Endothelial cell of umbilical vein (primary cell): ENCODE measurements around the gene EBF4. TPM values are rescaled to one million over a fixed set of nuclear protein-coding genes. Genes with fewer than 3 reads are reported as not detected.

Experiments used
- BruUV-seq: library from RNA; stranded (reverse); fragments of 400-500 nt; replicated peaks from 2 replicates; lab custom pipeline; 2021; lab: Mats Ljungman, UMichigan
- CTCF ChIA-PET: fragments of 300-600, 350-600 bp; sonication (Branson Sonifier 250); formaldehyde crosslinking; loops from one replicate; lab custom pipeline; 2021; ENCODE audit warnings: antibody characterized with exemption, inconsistent platforms; lab: Charles Lee
- POLR2A ChIA-PET: fragments of 300-600, 350-600 bp; sonication (Branson Sonifier 250); formaldehyde crosslinking; loops from one replicate; lab custom pipeline; 2021; ENCODE audit warnings: antibody characterized with exemption, inconsistent platforms; lab: Charles Lee
- DNase-seq: peaks from one replicate; pipeline ENCODE4 v3.0.0-alpha.2; 2011; ENCODE audit warnings: low read depth, low spot score
- FAIRE-seq: peaks from 2 replicates; lab custom pipeline; 2011; peaks lifted over from hg19 to GRCh38; lab: Jason Lieb, UNC
- H2AFZ ChIP-seq: 2 replicates; pipeline ENCODE4 v1.6.0; 2012; ENCODE audit warnings: low read depth, low read length, control low read depth, inconsistent platforms
- H3K27ac ChIP-seq: 2 replicates; pipeline ENCODE4 v1.5.1; 2011; ENCODE audit warnings: low read depth, mild to moderate bottlenecking, control low read depth, low read length, moderate library complexity; ENCODE audit not compliant: insufficient read depth
- H3K27me3 ChIP-seq, 2 experiments: 2 replicates each; pipeline versions ENCODE4 v1.6.0 to v1.6.1; 2011; ENCODE audit warnings: low read length in 2 of 2, mixed read lengths in 1 of 2; ENCODE audit not compliant: control insufficient read depth in 2 of 2, insufficient read depth in 2 of 2
- H3K36me3 ChIP-seq, 2 experiments: 2 replicates in 1 of 2; 3 replicates in 1 of 2; pipeline ENCODE4 v1.5.1; 2011; ENCODE audit warnings: low read length in 2 of 2, mild to moderate bottlenecking in 1 of 2, moderate library complexity in 1 of 2; ENCODE audit not compliant: control insufficient read depth in 2 of 2, insufficient read depth in 2 of 2; ENCODE audit errors: extremely low read depth in 1 of 2
- H3K4me1 ChIP-seq: 3 replicates; pipeline ENCODE4 v1.5.1; 2011; ENCODE audit warnings: mild to moderate bottlenecking, low read length; ENCODE audit not compliant: control insufficient read depth, insufficient read depth; ENCODE audit errors: extremely low read depth
- H3K4me2 ChIP-seq: 2 replicates; pipeline ENCODE4 v1.6.1; 2011; ENCODE audit warnings: low read length, control low read depth, mixed read lengths; ENCODE audit not compliant: insufficient read depth
- H3K4me3 ChIP-seq, 3 experiments: fragments of 200-600 bp in 1 of 3; sonication (generic), shearing (Covaris generic) in 1 of 3; replicated peaks in 1 of 3; 2 replicates each; pipeline ENCODE4 v1.5.1; 2011 to 2016; ENCODE audit warnings: control low read depth in 3 of 3, low read length in 3 of 3, mild to moderate bottlenecking in 2 of 3, inconsistent platforms in 1 of 3, low read depth in 1 of 3, moderate library complexity in 1 of 3; ENCODE audit not compliant: insufficient read depth in 1 of 3
- H3K79me2 ChIP-seq: 2 replicates; pipeline ENCODE4 v1.6.0; 2012; ENCODE audit warnings: low read length, inconsistent platforms; ENCODE audit not compliant: control insufficient read depth, insufficient read depth
- H3K9ac ChIP-seq: replicated peaks from 2 replicates; pipeline ENCODE3; 2011; ENCODE audit warnings: low read length, control low read depth; ENCODE audit not compliant: insufficient read depth; ENCODE audit errors: extremely low read depth
- H3K9me1 ChIP-seq: replicated peaks from 3 replicates; pipeline ENCODE4 v1.6.0; 2011; ENCODE audit warnings: mild to moderate bottlenecking, low read length; ENCODE audit not compliant: control insufficient read depth, insufficient read depth; ENCODE audit errors: extremely low read depth
- H3K9me3 ChIP-seq: replicated peaks from 2 replicates; pipeline ENCODE4 v1.5.1; 2012; ENCODE audit warnings: low read length, inconsistent platforms; ENCODE audit not compliant: control insufficient read depth, insufficient read depth
- H4K20me1 ChIP-seq: replicated peaks from 2 replicates; pipeline ENCODE3; 2011; ENCODE audit warnings: mild to moderate bottlenecking, low read length; ENCODE audit not compliant: control insufficient read depth, insufficient read depth; ENCODE audit errors: extremely low read depth
- EZH2 ChIP-seq: IDR thresholded peaks from 2 replicates; pipeline ENCODE4 v1.6.1; 2012; ENCODE audit warnings: borderline replicate concordance, low read depth, mild to moderate bottlenecking, moderate library complexity, low read length, inconsistent platforms; ENCODE audit not compliant: severe bottlenecking
- GATA2 ChIP-seq: IDR thresholded peaks from 2 replicates; pipeline ENCODE4 v1.7.0; 2011; ENCODE audit warnings: low read depth, mild to moderate bottlenecking, moderate library complexity, mixed read lengths, low read length; ENCODE audit not compliant: insufficient read length, insufficient read depth
- POLR2A ChIP-seq: IDR thresholded peaks from 2 replicates; pipeline ENCODE4 v1.6.1; 2012; ENCODE audit warnings: low read depth, mild to moderate bottlenecking, control low read depth, low read length
- POLR2AphosphoS5 ChIP-seq: IDR thresholded peaks from 2 replicates; pipeline ENCODE4 v1.6.1; 2012; ENCODE audit warnings: low read depth, mild to moderate bottlenecking, control low read depth, low read length, moderate library complexity; ENCODE audit not compliant: insufficient read depth
- dilution Hi-C: fragments of 300-500 bp; cut with MboI; formaldehyde crosslinking; loops from one replicate; pipeline ENCODE4 v1.15.0; 2019; ENCODE audit warnings: low sequenced_read_pairs; ENCODE audit not compliant: extremely low pct_ligation_motif_present
- intact Hi-C: fragments of 100-400 bp; cut with micrococcal nuclease; formaldehyde crosslinking; loops from one replicate; pipeline ENCODE4 v1.10.0; 2022
- polyA plus RNA-seq, 4 experiments: library from polyadenylated mRNA; depleted of rRNA in 3 of 4; stranded (reverse) in 3 of 4; unstranded in 1 of 4; fragments of >200 nt; gene quantifications; 2 replicates each; pipeline versions ENCODE4 v1.2.1 to v1.2.3, GENCODE V29; 2011 to 2012; ENCODE audit warnings: missing spikeins in 1 of 4
- total RNA-seq: library from RNA; stranded (reverse); gene quantifications from 2 replicates; pipeline ENCODE4 v1.2.3, GENCODE V29; 2021
- TF ChIP-seq, protein P1 (sequence below), 2 donors: IDR thresholded peaks; 1 replicate in 1 of 2; 2 replicates in 1 of 2; pipeline ENCODE4 v1.5.1; 2011; ENCODE audit warnings: low read length in 2 of 2, mild to moderate bottlenecking in 2 of 2, moderate library complexity in 2 of 2, control low read depth in 1 of 2, inconsistent platforms in 1 of 2, low read depth in 1 of 2; ENCODE audit not compliant: insufficient read depth in 1 of 2; ENCODE audit errors: extremely low read depth in 1 of 2

The EBF4 gene
- total and polyA plus RNA-seq, 2 donors (not counting 3 experiments of a cell fraction or from before 2014, with no cell fraction given), result 2.7 to 3.4 TPM

DNA sequence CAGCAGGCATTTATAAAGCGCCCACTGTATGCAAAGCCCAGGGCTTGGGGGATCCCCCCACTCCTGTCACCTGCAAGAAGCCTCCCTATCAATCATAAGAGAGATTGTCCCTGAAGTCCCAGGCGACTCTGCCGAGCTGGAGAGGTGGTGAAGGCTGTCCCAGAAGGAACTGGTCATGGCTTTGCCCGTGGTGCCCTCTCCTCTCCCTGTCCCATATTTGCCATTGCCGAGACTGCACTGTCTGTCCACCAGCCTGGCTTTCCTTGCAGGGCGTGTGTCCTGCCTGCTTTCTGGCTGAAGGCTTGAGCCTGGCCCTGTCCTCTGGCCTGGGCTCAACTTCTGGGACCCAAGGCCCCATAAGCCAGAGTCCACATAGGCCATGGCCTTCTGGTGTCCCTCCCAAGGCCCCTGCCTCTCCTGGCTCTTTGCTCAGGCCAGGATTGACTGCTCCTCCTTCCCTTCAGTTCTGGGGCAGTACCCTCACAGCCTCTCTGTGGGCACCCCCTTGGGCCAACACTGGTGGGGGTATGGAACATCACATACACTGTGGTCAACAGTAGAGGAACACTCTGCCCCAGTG is 61.0 kb downstream of the EBF4 start:
- dilution Hi-C loops, result no loop called here
- intact Hi-C loops, result loop anchor here (5.0 kb wide), 1 partner anchor 119 kb away; the partner anchor contains the start of gene PTPRA
- Histone ChIP-seq H3K4me3 (no peak overlapping the region), H3K27me3 (peaks cover 46 to 61% of the 10 kb centered on the region in 2 experiments), H3K9ac (no peak overlapping the region), H3K36me3 (no peaks in the 10 kb centered on the region), H3K79me2 (no peaks in the 10 kb centered on the region), H2AFZ (no peak overlapping the region), H3K9me3 (no peaks in the 10 kb centered on the region), H4K20me1 (no peaks in the 10 kb centered on the region), H3K9me1 (no peaks in the 10 kb centered on the region), H3K27ac (no peak overlapping the region), H3K4me2 (no peak overlapping the region), H3K4me1 (peaks cover 17% of the 10 kb centered on the region)
- no peak for DNase-seq
- no peak for FAIRE-seq
- BruUV-seq, result no TSS peak
- TF ChIP-seq GATA2 (no peak), POLR2AphosphoS5 (no peak)
- CTCF ChIA-PET, result interaction anchor here (0.5 to 10.0 kb wide), 25 partner anchors 9 to 343 kb away, joined by 3 to 171 read pairs (median 4); partner anchors contain the start of gene EBF4
- POLR2A ChIA-PET, result no interaction called here

DNA sequence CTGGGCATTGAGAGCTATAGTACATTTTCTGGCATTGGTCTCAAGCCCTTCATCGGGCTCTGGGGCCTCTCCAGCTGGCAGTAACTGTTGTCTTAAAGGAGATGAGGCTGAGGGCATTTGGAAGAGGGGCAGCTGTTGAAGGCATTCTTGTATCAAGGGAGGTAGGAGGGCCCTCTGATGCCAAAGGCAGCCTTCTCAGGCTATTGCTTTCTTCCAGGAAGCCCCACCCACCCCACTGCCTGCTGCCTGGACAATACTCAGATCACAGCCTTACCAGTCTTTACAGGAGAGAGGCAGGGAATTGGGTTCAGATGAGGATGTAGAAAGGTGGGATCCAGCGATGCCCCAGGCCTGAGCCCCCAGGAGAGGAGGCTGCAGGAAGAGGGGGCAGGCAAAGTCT is 61.8 kb downstream of the EBF4 start:
- H3K9ac ChIP-seq, result no peak overlapping the region
- H3K4me2 ChIP-seq, result no peak overlapping the region
- TF ChIP-seq EZH2, result peak; percentile 15
- TF ChIP-seq, protein P1, sequence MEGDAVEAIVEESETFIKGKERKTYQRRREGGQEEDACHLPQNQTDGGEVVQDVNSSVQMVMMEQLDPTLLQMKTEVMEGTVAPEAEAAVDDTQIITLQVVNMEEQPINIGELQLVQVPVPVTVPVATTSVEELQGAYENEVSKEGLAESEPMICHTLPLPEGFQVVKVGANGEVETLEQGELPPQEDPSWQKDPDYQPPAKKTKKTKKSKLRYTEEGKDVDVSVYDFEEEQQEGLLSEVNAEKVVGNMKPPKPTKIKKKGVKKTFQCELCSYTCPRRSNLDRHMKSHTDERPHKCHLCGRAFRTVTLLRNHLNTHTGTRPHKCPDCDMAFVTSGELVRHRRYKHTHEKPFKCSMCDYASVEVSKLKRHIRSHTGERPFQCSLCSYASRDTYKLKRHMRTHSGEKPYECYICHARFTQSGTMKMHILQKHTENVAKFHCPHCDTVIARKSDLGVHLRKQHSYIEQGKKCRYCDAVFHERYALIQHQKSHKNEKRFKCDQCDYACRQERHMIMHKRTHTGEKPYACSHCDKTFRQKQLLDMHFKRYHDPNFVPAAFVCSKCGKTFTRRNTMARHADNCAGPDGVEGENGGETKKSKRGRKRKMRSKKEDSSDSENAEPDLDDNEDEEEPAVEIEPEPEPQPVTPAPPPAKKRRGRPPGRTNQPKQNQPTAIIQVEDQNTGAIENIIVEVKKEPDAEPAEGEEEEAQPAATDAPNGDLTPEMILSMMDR (IDR thresholded peaks at IDR 0.05; ENCODE audit: extremely low read depth in 1 of 2, insufficient read depth in 1 of 2, low read depth in 1 of 2, low read length in 2 of 2), result no peak
- no peak for TF ChIP-seq POLR2A
- no peak overlapping the region for H3K27ac ChIP-seq
- ChIA-PET POLR2A (no interaction called here), CTCF (interaction anchor here (1.1 to 10.0 kb wide), 7 partner anchors 10 to 246 kb away, joined by 4 to 171 read pairs (median 20); no protein-coding TSS in a partner anchor)
- H3K36me3 ChIP-seq, result no peaks in the 10 kb centered on the region
- H3K79me2 ChIP-seq, result no peaks in the 10 kb centered on the region
- DNase-seq (no peak), FAIRE-seq (no peak)
- intact Hi-C loops (loop anchor here (5.0 kb wide), 1 partner anchor 118 kb away; the partner anchor contains the start of gene PTPRA), dilution Hi-C loops (no loop called here)
- H3K4me1 ChIP-seq, result peaks cover 17% of the 10 kb centered on the region
- H3K27me3 ChIP-seq, result peaks cover 41 to 56% of the 10 kb centered on the region in 2 experiments
- no peaks in the 10 kb centered on the region for H4K20me1 ChIP-seq
- no peak overlapping the region for H2AFZ ChIP-seq
- H3K9me3 ChIP-seq, result no peaks in the 10 kb centered on the region
- BruUV-seq, result no TSS peak
- no peaks in the 10 kb centered on the region for H3K9me1 ChIP-seq
- no peak overlapping the region for H3K4me3 ChIP-seq
